Liver (tissue), 3 donors: Measurements from ENCODE around the gene PARK7.

ENCODE experiments used
- CTCF ChIP-seq: fragments of 150-350 bp; IDR thresholded peaks from 2 replicates; pipeline ENCODE4 v1.5.1; 2017; ENCODE audit warnings: improper control_type of control experiment, low read depth, low read length; ENCODE audit not compliant: missing input control
- GABPA ChIP-seq, 2 donors: IDR thresholded peaks in 1 of 2; conservative IDR thresholded peaks in 1 of 2; 2 replicates each; pipeline ENCODE4 v1.6.1; 2016; ENCODE audit warnings: antibody characterized with exemption in 2 of 2, mild to moderate bottlenecking in 1 of 2, moderate library complexity in 1 of 2
- RAD21 ChIP-seq, 2 donors: IDR thresholded peaks; 2 replicates each; pipeline ENCODE4 v1.6.1; 2016; ENCODE audit warnings: antibody characterized with exemption in 2 of 2, mild to moderate bottlenecking in 2 of 2
- REST ChIP-seq: IDR thresholded peaks from 2 replicates; pipeline ENCODE4 v1.6.1; 2016; ENCODE audit warnings: antibody characterized with exemption, mild to moderate bottlenecking
- RXRA ChIP-seq, 2 donors: IDR thresholded peaks; 2 replicates each; pipeline ENCODE4 v1.6.1; 2017 to 2018; ENCODE audit warnings: antibody characterized with exemption in 2 of 2, mild to moderate bottlenecking in 1 of 2
- donor health status: healthy.
- donor health status: healthy.

- TF ChIP-seq CTCF: no peak
- no peak for TF ChIP-seq GABPA (IDR thresholded peaks at IDR 0.05 in 1 of 2, conservative IDR thresholded peaks at IDR 0.05 in 1 of 2)
- no peak for TF ChIP-seq RAD21 (IDR thresholded peaks at IDR 0.05)
- no peak for TF ChIP-seq REST
- TF ChIP-seq RXRA (IDR thresholded peaks at IDR 0.05): no peak
These were observed 11.6 kb downstream of the PARK7 start for GRCh38 chr1:7973086-7973485.
